Motor neuron (in vitro differentiated cells): ENCODE data around the gene ATP5PB. TPM values are rescaled to one million over a fixed set of nuclear protein-coding genes. Genes with fewer than 3 reads are reported as not detected.

Experiments used
- ATAC-seq, 8 experiments: fragments of 200-7000 bp; cut with Tn5 transposase; replicated peaks in 6 of 8; 2 replicates each; pipeline ENCODE4 v1.8.0; 2021; ENCODE audit warnings: mild to moderate bottlenecking in 8 of 8, moderate library complexity in 8 of 8
- H3K27ac ChIP-seq, 2 donors: fragments of 250-450 bp; sonication (Bioruptor Pico); 2 replicates each; pipeline ENCODE4 v1.9.0; 2021; ENCODE audit warnings: antibody characterized with exemption in 2 of 2, mild to moderate bottlenecking in 2 of 2, moderate library complexity in 1 of 2
- H3K4me1 ChIP-seq, 2 donors: fragments of 250-450 bp; sonication (Bioruptor Pico); replicated peaks in 1 of 2; 2 replicates each; pipeline ENCODE4 v1.6.1; 2021; ENCODE audit warnings: antibody characterized with exemption in 2 of 2, mild to moderate bottlenecking in 2 of 2, moderate library complexity in 1 of 2
- H3K4me3 ChIP-seq, 5 donors: fragments of 250-450 bp; sonication (Bioruptor Pico); 2 replicates each; pipeline ENCODE4 v1.9.0; 2021; ENCODE audit warnings: antibody characterized with exemption in 5 of 5, mild to moderate bottlenecking in 5 of 5, moderate library complexity in 4 of 5
- WGBS, 10 experiments: fragments of 450-650 bp; shearing (Covaris generic); methylation state at CpG; one replicate each; pipeline ENCODE4 v1.0.0; 2022; 5-methylcytosine and 5-hydroxymethylcytosine counted together
- in situ Hi-C, 9 experiments: fragments of 400-800 bp; cut with MboI; loops; one replicate each; pipeline ENCODE4 v1.15.0; 2021; ENCODE audit warnings: low sequenced_read_pairs in 9 of 9, low pct_unique_long_range_greater_than_20kb in 2 of 9; ENCODE audit not compliant: unreplicated experiment in 9 of 9
- total RNA-seq, 8 experiments: library from RNA; unstranded; fragments of 300-600 nt; gene quantifications; 2 replicates each; pipeline versions ENCODE4 v1.2.3 to v1.2.4, GENCODE V29; 2022

The ATP5PB gene
- total RNA-seq, 8 experiments from 2014 or later, result 219 to 363 (median 246) TPM

- in situ Hi-C loops, result no loop called here
- Histone ChIP-seq H3K4me1 (no peaks in the 10 kb centered on the region), H3K4me3 (no peak overlapping the region), H3K27ac (no peak overlapping the region)
- no peak for ATAC-seq
These were observed 20.3 kb downstream of the ATP5PB start for GRCh38 chr1:111469539-111469938.

- Histone ChIP-seq H3K27ac (no peak overlapping the region), H3K4me3 (no peak overlapping the region), H3K4me1 (no peaks in the 10 kb centered on the region)
- 83 to 100% (median 96%) methylated on average over 2 to 5 of the region's 5 CpGs for WGBS, 10 experiments
- no peak for ATAC-seq
- in situ Hi-C loops, result no loop called here
These were observed 21.3 kb downstream of the ATP5PB start for GRCh38 chr1:111470596-111470995.

- Histone ChIP-seq H3K27ac (no peak overlapping the region), H3K4me3 (no peak overlapping the region), H3K4me1 (no peaks in the 10 kb centered on the region)
- 73 to 100% (median 92%) methylated on average over 1 to 3 of the region's 3 CpGs for WGBS, 10 experiments
- in situ Hi-C loops, result no loop called here
- ATAC-seq, result no peak
These were observed 21.7 kb downstream of the ATP5PB start for GRCh38 chr1:111471012-111471411.

DNA sequence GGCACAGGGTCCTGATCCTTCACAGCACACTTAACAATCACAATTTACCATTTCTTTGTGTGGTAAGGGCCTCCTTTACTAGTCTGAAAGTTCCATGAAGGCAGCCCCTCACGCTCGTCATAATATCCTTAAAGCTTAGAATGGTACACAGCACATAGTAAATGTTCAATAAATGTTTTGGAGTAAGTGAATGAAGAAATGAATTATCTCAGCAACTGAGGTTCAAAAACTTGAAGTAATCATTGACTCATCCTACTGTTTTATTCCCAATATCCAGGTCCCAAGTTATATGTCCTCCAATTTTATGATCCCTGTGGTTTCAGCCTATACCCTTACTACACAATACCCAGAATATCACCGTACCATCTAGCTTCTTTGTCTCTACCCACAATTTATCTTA lies 22.3 kb downstream of the ATP5PB start:
- no peak for ATAC-seq
- WGBS, 10 experiments, result 91 to 100% (median 100%) methylated on average over 1 to 3 of the region's 3 CpGs; no CpG with 5 or more reads in 1 of the 10 experiments
- in situ Hi-C loops, result no loop called here
- H3K27ac ChIP-seq, result no peak overlapping the region
- H3K4me3 ChIP-seq, result no peak overlapping the region
- H3K4me1 ChIP-seq, result no peaks in the 10 kb centered on the region

- no peak overlapping the region for H3K4me3 ChIP-seq
These were observed 24.8 kb downstream of the ATP5PB start for GRCh38 chr1:111474106-111474505.

GRCh38 chr1:111474521-111474920 lies 25.3 kb downstream of the ATP5PB start:
- Histone ChIP-seq H3K27ac (no peak overlapping the region), H3K4me1 (no peaks in the 10 kb centered on the region), H3K4me3 (no peak overlapping the region)
- WGBS, 10 experiments, result 85 to 100% (median 95%) methylated on average over 1 to 4 of the region's 4 CpGs; no CpG with 5 or more reads in 1 of the 10 experiments
- in situ Hi-C loops, result no loop called here
- ATAC-seq, result no peak

More at GRCh38 chr1:111474106-111474505, 24.8 kb downstream of the ATP5PB start:
- WGBS, 10 experiments, result 64 to 100% (median 93%) methylated on average over 2 to 5 of the region's 5 CpGs
- Histone ChIP-seq H3K4me1 (no peaks in the 10 kb centered on the region), H3K27ac (no peak overlapping the region)
- peak in 1 of 8 experiments; percentile 46 for ATAC-seq
- in situ Hi-C loops, result no loop called here

GRCh38 chr1:111475701-111476100 lies 26.4 kb downstream of the ATP5PB start:
- 50 to 100% (median 87%) methylated on average over 1 to 5 of the region's 5 CpGs; no CpG with 5 or more reads in 2 of the 10 experiments for WGBS, 10 experiments

DNA sequence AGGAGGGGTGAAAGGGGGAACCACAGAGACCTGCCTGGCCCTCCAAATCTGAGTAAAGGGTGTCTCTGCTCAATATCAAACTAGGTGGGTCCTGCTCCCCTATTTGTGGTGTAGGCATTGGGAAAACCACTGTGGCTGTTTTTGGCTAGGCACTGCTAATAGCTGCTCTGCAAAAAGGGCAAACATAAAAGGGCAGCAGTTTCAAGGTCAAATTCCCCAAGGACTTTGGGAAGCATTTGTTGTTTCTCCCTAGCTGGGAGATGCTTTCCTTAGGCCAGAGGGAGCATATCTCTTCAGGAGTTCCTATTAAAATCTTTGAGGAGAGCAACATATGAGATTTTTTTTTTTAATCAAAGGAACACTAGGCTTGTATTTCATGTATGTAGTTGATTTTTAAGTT lies 26.9 kb downstream of the ATP5PB start:
- Histone ChIP-seq H3K27ac (no peak overlapping the region), H3K4me1 (no peaks in the 10 kb centered on the region), H3K4me3 (no peak overlapping the region)
- no peak for ATAC-seq
- in situ Hi-C loops, result loop anchor here in 3 of 9 experiments (25.0 kb wide), 2 partner anchors 261 to 286 kb away; partner anchors contain the start of genes DDX20 (in 2 of the 3) and INKA2 (in 1 of the 3)

More at GRCh38 chr1:111475701-111476100, 26.4 kb downstream of the ATP5PB start:
- in situ Hi-C loops, result loop anchor here in 3 of 9 experiments (25.0 kb wide), 2 partner anchors 262 to 287 kb away; partner anchors contain the start of genes DDX20 (in 2 of the 3) and INKA2 (in 1 of the 3)
- Histone ChIP-seq H3K4me1 (no peaks in the 10 kb centered on the region), H3K4me3 (no peak overlapping the region), H3K27ac (no peak overlapping the region)
- no peak for ATAC-seq

- ATAC-seq, result no peak
- in situ Hi-C loops, result loop anchor here in 3 of 9 experiments (25.0 kb wide), 2 partner anchors 260 to 285 kb away; partner anchors contain the start of genes DDX20 (in 2 of the 3) and INKA2 (in 1 of the 3)
These were observed 27.6 kb downstream of the ATP5PB start for GRCh38 chr1:111476761-111477309.

GRCh38 chr1:111480674-111481073 lies 31.4 kb downstream of the ATP5PB start:
- Histone ChIP-seq H3K4me3 (no peak overlapping the region), H3K27ac (no peak overlapping the region), H3K4me1 (no peaks in the 10 kb centered on the region)
- no peak for ATAC-seq
- WGBS, 10 experiments, result 20 to 100% (median 63%) methylated on average over 1 of the region's 1 CpG; no CpG with 5 or more reads in 3 of the 10 experiments
- in situ Hi-C loops, result loop anchor here in 4 of 9 experiments (10.0 to 25.0 kb wide), 3 partner anchors 257 to 282 kb away; partner anchors contain the start of genes DDX20 (in 3 of the 4) and INKA2 (in 1 of the 4)

More at GRCh38 chr1:111476761-111477309, 27.6 kb downstream of the ATP5PB start:
- Histone ChIP-seq H3K27ac (no peak overlapping the region), H3K4me1 (no peaks in the 10 kb centered on the region), H3K4me3 (no peak overlapping the region)
- 30 to 91% (median 58%) methylated on average over 1 to 2 of the region's 2 CpGs; no CpG with 5 or more reads in 4 of the 10 experiments for WGBS, 10 experiments

DNA sequence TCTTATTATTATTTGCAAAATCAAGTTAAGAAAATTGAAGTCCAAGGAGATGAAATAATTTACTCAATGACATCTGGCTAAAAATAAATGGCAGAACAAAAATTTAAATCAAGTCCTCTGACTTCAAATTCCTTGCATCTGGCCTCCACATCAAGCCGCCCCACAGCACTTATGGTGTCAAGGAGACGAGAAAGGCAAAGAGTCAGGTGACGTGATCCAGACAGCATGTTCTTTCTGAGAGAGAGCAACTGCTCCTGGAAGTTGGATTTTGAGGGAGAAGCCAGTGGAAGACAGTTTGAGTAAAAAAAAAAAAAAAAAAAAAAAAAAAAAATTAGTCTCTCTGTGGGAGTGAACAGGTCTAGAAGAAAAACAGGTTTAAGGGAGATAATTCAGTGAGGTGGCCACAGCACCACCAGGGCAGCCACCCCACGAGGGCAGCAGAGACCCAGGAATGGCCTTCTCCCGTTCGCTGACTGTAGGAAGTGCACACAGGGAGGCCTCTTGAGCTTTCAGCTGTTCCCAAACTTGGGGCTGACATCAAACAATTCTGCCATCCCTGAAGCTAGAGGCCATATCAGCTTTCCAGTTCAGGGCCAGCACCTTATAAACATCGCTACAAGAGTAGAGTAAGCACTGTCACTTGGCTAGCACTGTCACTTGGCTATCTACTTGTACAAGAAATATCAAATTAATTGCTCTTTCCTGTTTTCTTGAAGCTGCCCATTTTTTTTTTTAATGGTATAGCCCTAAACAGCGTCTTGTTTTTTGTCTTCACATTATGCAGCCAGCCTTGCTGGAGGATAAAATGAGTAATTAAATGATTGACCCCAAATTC lies 32.3 kb downstream of the ATP5PB start:
- Histone ChIP-seq H3K4me1 (no peaks in the 10 kb centered on the region), H3K27ac (no peak overlapping the region), H3K4me3 (no peak overlapping the region)
- peak; percentile 90 to 99 (median 97) for ATAC-seq
- in situ Hi-C loops, result loop anchor here in 4 of 9 experiments (10.0 to 25.0 kb wide), 3 partner anchors 256 to 281 kb away; partner anchors contain the start of genes DDX20 (in 3 of the 4) and INKA2 (in 1 of the 4)
- 16 to 75% (median 54%) methylated on average over 3 to 8 of the region's 8 CpGs; no CpG with 5 or more reads in 1 of the 10 experiments for WGBS, 10 experiments

- Histone ChIP-seq H3K4me1 (no peaks in the 10 kb centered on the region), H3K4me3 (no peak overlapping the region), H3K27ac (no peak overlapping the region)
- 0 to 87% (median 57%) methylated on average over 1 to 3 of the region's 3 CpGs for WGBS, 10 experiments
- no peak for ATAC-seq
- in situ Hi-C loops, result loop anchor here in 4 of 9 experiments (10.0 to 25.0 kb wide), 3 partner anchors 254 to 279 kb away; partner anchors contain the start of genes DDX20 (in 3 of the 4) and INKA2 (in 1 of the 4)
These were observed 33.9 kb downstream of the ATP5PB start for GRCh38 chr1:111483166-111483565.

GRCh38 chr1:111483876-111484275 lies 34.6 kb downstream of the ATP5PB start:
- H3K4me1 ChIP-seq, result no peaks in the 10 kb centered on the region
- no peak overlapping the region for H3K27ac ChIP-seq
- ATAC-seq, result no peak
- 47 to 100% (median 79%) methylated on average over 1 to 2 of the region's 2 CpGs; no CpG with 5 or more reads in 3 of the 10 experiments for WGBS, 10 experiments
- in situ Hi-C loops, result loop anchor here in 4 of 9 experiments (10.0 to 25.0 kb wide), 3 partner anchors 253 to 278 kb away; partner anchors contain the start of genes DDX20 (in 3 of the 4) and INKA2 (in 1 of the 4)
- no peak overlapping the region for H3K4me3 ChIP-seq
